RCC 7860 (cell line): ENCODE data around the gene SOX30.
A peak's percentile ranks its signal among the peaks of the same experiment; 100 is the strongest.

Experiments used
- DNase-seq: peaks from one replicate; pipeline ENCODE4 v3.0.0-alpha.2; 2015; ENCODE audit warnings: low spot score
- FAIRE-seq: peaks from 2 replicates; lab custom pipeline; 2012; peaks lifted over from hg19 to GRCh38; lab: Jason Lieb, UNC

SOX30 gene

DNA sequence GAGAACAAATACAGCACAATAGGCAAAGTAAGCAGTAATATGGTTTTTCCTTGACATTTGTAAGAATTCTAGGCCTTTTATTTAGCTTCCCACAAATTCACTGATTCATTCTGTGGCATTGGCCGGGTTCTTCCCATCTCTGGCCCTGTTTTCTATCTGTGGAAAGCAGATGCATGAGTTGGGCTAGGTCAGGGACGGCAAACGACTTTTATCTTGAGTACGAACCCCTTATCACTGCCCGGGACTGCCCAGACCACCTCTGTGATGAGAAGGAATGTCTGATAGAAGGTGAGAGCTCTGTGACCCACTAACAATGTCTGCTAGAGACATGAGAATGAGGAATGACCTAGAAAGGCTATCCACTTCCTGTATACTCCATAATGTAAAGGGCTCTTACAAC, 41.2 kb downstream of the SOX30 start:
- FAIRE-seq, result no peak
- no peak for DNase-seq

DNA sequence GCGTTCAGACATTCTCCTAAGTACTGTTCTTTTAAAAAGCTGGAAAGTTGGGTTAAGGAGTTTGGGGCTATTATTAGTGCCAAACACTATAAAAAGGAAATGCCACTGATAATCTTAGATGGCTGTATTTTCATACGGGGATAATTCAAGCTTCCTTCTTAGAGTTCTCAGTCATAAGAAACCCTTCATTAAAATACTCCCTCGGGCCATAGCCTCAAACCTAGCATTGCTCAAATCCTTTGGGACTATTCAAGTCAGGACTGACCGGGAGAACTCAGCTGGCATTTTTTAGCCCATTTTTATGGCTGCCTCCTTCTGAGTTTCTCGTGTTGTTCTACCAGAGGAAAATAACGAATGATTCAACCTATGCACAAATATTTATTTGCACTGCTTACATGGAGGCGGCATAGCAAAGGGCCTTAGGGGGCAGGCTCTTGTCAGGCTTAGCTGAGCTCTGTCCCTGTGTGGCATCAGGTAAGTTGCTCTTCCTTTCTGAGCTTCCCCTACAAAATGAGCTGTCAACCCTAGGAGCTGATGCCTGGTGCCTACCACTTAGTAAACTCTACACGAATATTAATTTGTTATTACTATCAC, 43.2 kb downstream of the SOX30 start:
- no peak for FAIRE-seq
- no peak for DNase-seq

DNA sequence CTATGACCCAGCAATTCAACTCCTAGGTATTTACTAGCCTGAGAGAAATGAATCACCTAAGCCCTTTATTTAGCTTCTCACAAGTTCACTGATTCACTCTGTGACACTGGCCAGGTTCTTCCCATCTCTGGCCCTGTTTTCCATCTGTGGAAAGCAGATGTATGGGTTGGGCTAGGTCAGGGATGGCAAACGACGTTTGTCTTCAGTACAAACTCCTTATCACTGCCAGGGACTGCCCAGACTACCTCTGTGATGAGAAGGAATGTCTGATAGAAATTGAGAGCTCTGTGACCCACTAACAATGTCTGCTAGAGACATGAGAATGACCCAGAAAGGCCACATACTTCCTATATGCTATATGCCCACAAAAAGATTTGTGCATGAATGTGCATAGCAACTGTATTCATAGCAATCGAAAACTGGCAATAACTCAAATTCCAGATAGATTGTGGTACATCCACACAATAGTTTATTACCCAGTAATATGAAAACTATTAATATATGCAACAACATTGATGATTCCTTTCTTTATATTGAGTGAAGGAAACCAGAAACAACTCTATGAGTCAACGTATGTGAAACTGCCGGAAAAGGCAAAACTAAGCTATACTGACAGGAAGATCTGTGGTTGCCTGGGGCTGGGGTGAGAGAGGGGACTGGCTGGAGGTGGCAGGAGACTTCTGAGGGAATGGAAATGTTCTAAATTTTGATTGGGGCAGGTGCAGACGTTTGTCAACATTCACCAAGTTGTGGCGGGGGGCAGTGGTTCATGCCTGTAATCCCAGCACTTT, 44.7 kb downstream of the SOX30 start:
- DNase-seq (peak; percentile 49), FAIRE-seq (no peak)

- no peak for FAIRE-seq
- DNase-seq, result no peak
Measured at GRCh38 chr5:157606046-157606445, 46.2 kb downstream of the SOX30 start.

GRCh38 chr5:157603333-157604190, 48.7 kb downstream of the SOX30 start:
- peak; percentile 90 for DNase-seq
- FAIRE-seq, result peak; percentile 93

DNA sequence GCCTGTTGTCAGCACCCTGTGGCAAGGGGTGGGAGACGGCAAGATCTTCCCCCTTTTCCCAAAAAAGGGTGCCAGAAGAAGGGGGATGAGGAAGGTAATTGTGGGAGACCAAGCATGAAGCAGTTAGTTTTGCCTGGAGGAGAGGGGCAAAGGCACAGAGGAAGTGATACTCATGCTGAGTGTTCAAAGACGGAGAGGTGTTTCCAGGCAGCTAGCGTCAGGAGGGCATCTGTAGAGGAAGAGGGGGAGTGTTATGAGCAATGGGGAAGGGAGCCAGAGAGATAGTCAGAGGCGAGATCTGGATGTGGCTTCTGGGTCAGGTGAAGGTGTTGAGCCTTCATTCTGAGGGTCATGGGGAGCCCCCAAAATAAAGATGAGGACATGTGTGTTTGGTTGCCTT, 49.7 kb downstream of the SOX30 start:
- DNase-seq (peak; percentile 69), FAIRE-seq (no peak)

- FAIRE-seq (no peak), DNase-seq (no peak)
Measured at GRCh38 chr5:157600252-157600651, 52.0 kb downstream of the SOX30 start.

- DNase-seq (no peak), FAIRE-seq (no peak)
Measured at GRCh38 chr5:157599565-157599964, 52.7 kb downstream of the SOX30 start.

- DNase-seq (no peak), FAIRE-seq (no peak)
Measured at GRCh38 chr5:157598350-157598936, 53.8 kb downstream of the SOX30 start.

DNA sequence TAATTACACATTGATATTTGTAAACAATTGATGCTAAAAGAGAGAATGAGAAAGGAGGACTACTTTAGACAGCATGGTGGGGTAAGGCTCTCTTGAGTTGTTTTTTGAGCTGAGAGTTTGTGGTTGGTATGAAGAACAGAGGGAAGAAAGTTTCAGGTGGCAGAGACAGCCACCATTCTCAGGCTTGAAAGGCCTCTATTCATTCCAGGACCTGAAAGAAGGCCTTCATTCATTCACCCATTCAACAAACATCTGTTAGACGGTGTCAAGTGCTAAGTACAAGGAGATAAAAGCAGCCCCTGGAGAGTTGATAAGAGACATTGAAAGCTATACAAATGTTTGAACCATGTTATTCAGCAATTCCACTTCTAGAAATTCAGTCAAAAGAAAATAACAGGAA, 55.0 kb downstream of the SOX30 start:
- no peak for DNase-seq

GRCh38 chr5:157596487-157596886, 55.8 kb downstream of the SOX30 start:
- DNase-seq (no peak), FAIRE-seq (no peak)

More for the DNA sequence above, 55.0 kb downstream of the SOX30 start:
- no peak for FAIRE-seq

DNA sequence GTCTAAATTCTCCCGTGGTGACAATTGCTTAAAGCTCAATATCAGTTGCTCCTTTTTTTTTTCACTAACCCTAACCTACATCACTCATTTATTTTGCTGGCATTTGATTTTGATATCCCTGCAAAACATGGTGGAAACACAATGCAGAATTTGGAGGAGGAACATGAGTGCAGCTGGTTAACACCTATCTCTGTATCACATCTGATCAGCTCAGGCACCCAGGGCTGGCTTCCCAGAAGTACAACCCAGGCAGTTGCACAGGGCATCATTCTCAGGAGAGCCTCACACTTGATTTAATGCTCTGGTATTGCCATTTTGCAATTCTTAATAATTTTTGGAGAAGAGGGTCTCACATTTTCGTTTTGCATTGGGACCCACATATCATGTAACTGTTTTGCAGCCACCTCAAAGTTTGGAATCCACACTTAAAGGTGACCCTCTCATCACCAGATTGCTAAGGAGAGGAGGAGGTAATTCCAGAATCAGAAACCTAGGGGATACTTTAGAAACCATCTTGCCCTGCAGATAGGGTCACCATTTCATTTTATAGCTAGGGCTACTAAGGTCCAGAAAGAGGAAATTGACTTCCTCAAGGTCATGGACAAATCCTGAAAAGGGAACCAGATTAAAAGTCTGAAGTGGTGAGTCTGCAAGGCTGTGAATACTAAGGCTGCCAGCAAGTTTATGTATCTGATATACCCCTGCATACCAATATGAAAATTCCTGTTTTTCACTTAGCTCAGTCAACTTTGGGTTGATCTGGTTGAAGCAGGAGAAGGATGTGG, 57.4 kb downstream of the SOX30 start:
- FAIRE-seq (no peak), DNase-seq (no peak)

GRCh38 chr5:157594257-157594656, 58.0 kb downstream of the SOX30 start:
- FAIRE-seq (no peak), DNase-seq (no peak)

- FAIRE-seq (no peak), DNase-seq (no peak)
Measured at GRCh38 chr5:157593052-157593757, 59.0 kb downstream of the SOX30 start.

DNA sequence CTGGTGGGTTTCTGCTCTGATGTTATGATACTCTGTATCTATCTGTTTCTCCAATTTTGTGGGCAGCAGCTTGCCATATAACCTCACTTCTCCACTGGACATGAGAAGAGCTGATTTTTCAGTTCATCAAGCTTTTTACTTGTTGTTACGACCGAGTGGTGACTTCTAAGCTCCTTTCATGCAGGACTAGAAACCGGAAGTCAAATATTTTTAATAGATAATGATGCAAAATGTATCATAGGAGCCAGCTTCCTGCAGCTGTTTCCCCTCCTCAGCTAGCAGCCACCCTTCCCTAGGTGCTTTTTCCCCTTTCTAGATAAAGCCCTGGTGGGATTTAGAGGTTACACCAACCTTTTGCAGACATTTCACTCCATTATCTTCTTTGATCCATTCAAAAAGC, 59.6 kb downstream of the SOX30 start:
- no peak for FAIRE-seq

GRCh38 chr5:157590478-157590877, 61.8 kb downstream of the SOX30 start:
- no peak for FAIRE-seq
- DNase-seq, result no peak

More for the DNA sequence above, 59.6 kb downstream of the SOX30 start:
- no peak for DNase-seq

- DNase-seq (no peak), FAIRE-seq (no peak)
Measured at GRCh38 chr5:157584628-157585027, 67.6 kb downstream of the SOX30 start.

GRCh38 chr5:157582731-157583620, 69.3 kb downstream of the SOX30 start:
- no peak for FAIRE-seq
- DNase-seq, result no peak

- FAIRE-seq, result no peak
- no peak for DNase-seq
Measured at GRCh38 chr5:157581901-157582300, 70.3 kb downstream of the SOX30 start.
